ENCODE measurements around the gene TBC1D20.

DNA sequence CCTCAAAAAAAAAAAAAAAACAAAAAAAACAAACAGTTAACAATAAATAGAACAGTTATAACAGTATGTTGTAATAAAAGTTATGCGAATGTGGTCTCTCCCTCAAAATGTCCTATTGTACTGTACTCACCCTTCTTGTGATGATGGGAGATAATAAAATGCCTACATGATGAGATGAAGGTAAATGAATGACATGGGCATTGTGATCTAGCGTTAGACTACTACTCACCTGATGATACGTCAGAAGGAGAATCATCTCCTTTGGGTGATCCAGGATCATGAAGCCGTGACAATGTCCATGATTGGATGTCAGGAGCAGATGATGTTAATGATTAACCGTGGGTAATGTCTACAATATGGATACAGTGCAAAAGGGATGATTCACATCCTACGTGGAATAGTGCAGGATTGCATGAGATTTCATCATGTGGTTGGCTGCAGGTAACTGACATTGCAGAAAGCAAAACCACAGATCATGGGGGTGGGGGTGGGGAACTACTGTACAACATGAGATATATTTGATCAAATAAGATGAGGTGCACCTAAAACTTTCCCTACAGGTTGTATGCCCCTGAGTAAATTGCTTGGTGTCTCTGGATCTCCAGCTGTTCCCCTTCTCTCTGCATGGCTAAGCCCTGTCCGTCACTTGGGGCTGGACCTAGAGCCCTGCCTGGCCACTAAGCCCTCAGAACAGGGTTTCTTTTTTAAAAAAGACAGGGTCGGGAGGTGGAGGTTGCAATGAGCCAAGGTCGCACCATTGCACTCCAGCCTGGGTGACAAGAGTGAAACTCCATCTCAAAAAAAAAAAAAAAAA is 60.4 kb downstream of the TBC1D20 start:
- TF ChIP-seq, protein P1, sequence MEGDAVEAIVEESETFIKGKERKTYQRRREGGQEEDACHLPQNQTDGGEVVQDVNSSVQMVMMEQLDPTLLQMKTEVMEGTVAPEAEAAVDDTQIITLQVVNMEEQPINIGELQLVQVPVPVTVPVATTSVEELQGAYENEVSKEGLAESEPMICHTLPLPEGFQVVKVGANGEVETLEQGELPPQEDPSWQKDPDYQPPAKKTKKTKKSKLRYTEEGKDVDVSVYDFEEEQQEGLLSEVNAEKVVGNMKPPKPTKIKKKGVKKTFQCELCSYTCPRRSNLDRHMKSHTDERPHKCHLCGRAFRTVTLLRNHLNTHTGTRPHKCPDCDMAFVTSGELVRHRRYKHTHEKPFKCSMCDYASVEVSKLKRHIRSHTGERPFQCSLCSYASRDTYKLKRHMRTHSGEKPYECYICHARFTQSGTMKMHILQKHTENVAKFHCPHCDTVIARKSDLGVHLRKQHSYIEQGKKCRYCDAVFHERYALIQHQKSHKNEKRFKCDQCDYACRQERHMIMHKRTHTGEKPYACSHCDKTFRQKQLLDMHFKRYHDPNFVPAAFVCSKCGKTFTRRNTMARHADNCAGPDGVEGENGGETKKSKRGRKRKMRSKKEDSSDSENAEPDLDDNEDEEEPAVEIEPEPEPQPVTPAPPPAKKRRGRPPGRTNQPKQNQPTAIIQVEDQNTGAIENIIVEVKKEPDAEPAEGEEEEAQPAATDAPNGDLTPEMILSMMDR (conservative IDR thresholded peaks at IDR 0.05; ENCODE audit: low read depth in 2 of 2) = no peak
- TF ChIP-seq, protein P2, sequence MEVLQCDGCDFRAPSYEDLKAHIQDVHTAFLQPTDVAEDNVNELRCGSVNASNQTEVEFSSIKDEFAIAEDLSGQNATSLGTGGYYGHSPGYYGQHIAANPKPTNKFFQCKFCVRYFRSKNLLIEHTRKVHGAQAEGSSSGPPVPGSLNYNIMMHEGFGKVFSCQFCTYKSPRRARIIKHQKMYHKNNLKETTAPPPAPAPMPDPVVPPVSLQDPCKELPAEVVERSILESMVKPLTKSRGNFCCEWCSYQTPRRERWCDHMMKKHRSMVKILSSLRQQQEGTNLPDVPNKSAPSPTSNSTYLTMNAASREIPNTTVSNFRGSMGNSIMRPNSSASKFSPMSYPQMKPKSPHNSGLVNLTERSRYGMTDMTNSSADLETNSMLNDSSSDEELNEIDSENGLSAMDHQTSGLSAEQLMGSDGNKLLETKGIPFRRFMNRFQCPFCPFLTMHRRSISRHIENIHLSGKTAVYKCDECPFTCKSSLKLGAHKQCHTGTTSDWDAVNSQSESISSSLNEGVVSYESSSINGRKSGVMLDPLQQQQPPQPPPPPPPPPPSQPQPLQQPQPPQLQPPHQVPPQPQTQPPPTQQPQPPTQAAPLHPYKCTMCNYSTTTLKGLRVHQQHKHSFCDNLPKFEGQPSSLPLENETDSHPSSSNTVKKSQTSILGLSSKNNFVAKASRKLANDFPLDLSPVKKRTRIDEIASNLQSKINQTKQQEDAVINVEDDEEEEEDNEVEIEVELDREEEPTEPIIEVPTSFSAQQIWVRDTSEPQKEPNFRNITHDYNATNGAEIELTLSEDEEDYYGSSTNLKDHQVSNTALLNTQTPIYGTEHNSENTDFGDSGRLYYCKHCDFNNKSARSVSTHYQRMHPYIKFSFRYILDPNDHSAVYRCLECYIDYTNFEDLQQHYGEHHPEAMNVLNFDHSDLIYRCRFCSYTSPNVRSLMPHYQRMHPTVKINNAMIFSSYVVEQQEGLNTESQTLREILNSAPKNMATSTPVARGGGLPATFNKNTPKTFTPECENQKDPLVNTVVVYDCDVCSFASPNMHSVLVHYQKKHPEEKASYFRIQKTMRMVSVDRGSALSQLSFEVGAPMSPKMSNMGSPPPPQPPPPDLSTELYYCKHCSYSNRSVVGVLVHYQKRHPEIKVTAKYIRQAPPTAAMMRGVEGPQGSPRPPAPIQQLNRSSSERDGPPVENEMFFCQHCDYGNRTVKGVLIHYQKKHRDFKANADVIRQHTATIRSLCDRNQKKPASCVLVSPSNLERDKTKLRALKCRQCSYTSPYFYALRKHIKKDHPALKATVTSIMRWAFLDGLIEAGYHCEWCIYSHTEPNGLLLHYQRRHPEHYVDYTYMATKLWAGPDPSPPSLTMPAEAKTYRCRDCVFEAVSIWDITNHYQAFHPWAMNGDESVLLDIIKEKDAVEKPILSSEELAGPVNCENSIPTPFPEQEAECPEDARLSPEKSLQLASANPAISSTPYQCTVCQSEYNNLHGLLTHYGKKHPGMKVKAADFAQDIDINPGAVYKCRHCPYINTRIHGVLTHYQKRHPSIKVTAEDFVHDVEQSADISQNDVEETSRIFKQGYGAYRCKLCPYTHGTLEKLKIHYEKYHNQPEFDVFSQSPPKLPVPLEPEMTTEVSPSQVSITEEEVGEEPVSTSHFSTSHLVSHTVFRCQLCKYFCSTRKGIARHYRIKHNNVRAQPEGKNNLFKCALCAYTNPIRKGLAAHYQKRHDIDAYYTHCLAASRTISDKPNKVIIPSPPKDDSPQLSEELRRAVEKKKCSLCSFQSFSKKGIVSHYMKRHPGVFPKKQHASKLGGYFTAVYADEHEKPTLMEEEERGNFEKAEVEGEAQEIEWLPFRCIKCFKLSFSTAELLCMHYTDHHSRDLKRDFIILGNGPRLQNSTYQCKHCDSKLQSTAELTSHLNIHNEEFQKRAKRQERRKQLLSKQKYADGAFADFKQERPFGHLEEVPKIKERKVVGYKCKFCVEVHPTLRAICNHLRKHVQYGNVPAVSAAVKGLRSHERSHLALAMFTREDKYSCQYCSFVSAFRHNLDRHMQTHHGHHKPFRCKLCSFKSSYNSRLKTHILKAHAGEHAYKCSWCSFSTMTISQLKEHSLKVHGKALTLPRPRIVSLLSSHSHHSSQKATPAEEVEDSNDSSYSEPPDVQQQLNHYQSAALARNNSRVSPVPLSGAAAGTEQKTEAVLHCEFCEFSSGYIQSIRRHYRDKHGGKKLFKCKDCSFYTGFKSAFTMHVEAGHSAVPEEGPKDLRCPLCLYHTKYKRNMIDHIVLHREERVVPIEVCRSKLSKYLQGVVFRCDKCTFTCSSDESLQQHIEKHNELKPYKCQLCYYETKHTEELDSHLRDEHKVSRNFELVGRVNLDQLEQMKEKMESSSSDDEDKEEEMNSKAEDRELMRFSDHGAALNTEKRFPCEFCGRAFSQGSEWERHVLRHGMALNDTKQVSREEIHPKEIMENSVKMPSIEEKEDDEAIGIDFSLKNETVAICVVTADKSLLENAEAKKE (CRISPR knock-in tag; IDR thresholded peaks at IDR 0.05) = no peak
- TF ChIP-seq, protein P3, sequence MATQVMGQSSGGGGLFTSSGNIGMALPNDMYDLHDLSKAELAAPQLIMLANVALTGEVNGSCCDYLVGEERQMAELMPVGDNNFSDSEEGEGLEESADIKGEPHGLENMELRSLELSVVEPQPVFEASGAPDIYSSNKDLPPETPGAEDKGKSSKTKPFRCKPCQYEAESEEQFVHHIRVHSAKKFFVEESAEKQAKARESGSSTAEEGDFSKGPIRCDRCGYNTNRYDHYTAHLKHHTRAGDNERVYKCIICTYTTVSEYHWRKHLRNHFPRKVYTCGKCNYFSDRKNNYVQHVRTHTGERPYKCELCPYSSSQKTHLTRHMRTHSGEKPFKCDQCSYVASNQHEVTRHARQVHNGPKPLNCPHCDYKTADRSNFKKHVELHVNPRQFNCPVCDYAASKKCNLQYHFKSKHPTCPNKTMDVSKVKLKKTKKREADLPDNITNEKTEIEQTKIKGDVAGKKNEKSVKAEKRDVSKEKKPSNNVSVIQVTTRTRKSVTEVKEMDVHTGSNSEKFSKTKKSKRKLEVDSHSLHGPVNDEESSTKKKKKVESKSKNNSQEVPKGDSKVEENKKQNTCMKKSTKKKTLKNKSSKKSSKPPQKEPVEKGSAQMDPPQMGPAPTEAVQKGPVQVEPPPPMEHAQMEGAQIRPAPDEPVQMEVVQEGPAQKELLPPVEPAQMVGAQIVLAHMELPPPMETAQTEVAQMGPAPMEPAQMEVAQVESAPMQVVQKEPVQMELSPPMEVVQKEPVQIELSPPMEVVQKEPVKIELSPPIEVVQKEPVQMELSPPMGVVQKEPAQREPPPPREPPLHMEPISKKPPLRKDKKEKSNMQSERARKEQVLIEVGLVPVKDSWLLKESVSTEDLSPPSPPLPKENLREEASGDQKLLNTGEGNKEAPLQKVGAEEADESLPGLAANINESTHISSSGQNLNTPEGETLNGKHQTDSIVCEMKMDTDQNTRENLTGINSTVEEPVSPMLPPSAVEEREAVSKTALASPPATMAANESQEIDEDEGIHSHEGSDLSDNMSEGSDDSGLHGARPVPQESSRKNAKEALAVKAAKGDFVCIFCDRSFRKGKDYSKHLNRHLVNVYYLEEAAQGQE (IDR thresholded peaks at IDR 0.05; ENCODE audit: unreplicated experiment) = no peak
- TF ChIP-seq STAT1 (IDR thresholded peaks at IDR 0.05; ENCODE audit: unreplicated experiment) = no peak

All from GM23338 (cell line).